HG03460 (cell line): ENCODE measurements around the gene SDR39U1.

Source experiments
- ATAC-seq: cut with Tn5 transposase; IDR thresholded peaks from one replicate; pipeline ENCODE4 v1.9.1; 2021; ENCODE audit not compliant: unreplicated experiment

Gene SDR39U1

GRCh38 chr14:24443053-24443665 lies 583 bp upstream of the SDR39U1 start:
- no peak for ATAC-seq

DNA sequence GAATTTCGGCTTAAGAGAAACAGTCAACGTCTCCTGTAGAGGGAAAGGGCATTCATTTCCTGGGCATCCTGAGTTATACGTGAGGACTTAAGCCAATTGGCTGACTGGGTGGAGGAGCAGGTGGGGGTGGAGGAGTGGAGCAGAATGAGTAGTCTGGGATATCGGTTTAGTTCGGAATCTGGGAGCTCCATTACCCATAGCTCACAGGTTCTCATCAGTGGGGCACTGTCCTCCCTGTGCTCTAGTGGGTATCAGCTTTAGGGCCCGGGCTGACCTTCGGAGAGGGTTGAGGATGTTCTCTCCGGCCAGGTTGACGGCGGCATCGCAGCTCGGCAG lies 704 bp downstream of the SDR39U1 start:
- no peak for ATAC-seq

DNA sequence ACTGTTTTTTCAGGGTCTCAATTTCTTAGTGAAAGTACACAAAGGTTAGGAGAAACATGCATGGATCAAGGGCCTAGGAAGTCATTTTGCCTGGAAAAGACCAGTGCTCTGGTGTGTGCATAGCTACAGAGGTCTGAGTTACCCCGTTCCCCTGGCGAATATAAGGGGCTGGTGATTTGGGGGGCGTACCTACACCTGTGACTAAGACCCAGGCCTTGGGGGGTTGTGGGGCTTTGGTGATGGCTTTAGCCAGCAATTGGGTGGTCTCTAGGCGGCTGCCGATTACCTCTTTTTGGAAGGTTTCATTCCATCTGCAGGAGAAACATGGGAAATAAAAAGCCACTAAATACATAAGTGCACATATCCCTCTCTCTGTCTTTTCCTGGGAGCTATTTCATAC lies 1.1 kb downstream of the SDR39U1 start:
- no peak for ATAC-seq

- no peak for ATAC-seq
Observed at GRCh38 chr14:24440606-24441399, 1.8 kb downstream of the SDR39U1 start.

DNA sequence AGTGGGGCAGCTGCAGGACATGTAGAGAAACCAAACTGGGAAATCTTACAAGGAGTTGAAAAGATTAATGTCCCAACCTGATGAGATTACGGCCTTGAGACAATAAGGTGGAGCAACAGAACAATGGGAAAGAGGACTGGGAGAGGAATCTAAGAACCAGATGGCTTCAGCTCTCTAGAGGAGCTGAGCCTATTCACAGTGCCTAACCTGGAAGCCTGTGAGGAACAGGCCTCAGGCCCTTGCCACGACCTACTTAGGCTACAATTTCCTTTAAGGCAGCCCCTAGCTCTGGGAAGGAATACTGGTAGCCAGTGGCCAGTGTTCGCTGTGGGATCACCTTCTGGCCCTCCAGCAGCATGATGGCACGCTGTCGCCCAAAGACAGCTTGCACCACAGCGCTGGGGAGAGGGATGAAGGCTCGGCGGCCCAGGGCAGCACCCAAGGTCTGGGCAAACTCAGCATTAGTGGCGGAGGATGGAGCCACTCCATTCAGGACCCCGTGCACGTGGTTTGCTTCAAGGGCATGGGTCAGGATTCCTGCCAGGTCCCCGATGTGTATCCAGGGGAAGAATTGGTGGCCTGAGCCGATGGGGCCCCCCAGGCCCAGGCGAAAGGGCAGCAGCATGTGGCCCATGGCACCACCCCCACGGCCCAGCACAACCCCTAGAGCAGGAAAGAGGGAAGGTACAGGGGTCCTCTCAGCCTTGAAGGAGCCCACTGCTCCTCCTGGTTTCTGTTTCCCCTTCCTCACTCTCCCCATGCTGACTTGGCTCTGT lies 2.6 kb downstream of the SDR39U1 start:
- ATAC-seq, result no peak

DNA sequence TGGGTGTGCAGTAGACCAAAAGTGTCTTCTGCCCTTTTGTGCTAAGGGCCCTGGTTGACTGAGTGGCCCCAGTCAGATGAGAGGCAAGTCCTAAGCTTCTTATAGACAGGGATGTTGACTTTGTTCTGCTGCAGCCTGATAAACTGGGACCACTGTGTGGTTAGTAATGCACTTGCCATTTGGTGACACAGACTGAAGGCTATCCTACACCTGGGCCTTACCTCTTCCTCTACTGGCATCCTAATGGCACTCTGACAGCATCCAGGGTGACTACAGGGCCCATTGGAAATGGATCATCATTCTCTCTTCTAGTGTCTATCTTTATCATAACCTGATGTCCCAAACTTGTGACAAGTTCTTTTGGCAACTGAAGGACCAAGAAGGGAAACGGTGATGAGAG lies 3.3 kb downstream of the SDR39U1 start:
- no peak for ATAC-seq

- ATAC-seq, result no peak
Observed at GRCh38 chr14:24438223-24439097, 4.1 kb downstream of the SDR39U1 start.

GRCh38 chr14:24437736-24438067 lies 4.9 kb downstream of the SDR39U1 start:
- no peak for ATAC-seq

DNA sequence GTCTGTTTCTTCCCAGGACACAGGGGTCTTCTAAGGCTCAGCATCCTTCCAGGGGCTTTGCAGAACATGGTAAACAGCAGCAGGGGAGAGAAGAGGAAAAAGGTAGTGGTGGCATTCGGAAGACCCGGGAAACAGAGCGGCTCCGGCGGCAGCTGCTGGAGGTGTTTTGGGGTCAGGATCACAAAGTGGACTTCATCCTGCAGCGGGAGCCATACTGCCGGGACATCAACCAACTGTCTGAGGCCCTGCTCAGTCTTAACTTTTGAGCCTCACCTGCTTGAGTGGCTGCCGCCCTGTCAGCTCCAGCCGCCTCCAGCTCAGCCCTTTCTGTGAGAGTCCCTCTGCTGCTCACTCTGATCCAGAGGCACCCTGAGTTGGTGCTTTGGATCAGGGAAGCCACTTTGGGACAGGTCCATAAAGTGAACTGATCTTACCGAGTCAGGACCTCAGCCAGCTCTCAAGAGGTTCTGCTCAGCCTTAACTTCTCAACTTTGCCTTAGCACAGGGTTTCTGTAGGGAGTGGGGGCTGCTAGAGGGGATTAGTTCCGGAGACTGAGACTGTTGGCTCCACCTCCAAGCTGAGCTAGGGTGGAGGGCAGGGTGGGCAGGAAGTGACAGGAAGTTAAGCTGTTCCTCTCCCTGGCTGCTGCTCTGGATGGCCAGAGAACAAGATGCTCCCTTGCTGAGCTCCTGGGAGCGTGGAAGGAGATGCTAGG lies 5.4 kb downstream of the SDR39U1 start:
- no peak for ATAC-seq

- no peak for ATAC-seq
Observed at GRCh38 chr14:24436355-24437019, 6.1 kb downstream of the SDR39U1 start.

- no peak for ATAC-seq
Observed at GRCh38 chr14:24435998-24436354, 6.6 kb downstream of the SDR39U1 start.

- no peak for ATAC-seq
Observed at GRCh38 chr14:24435192-24435810, 7.3 kb downstream of the SDR39U1 start.

- no peak for ATAC-seq
Observed at GRCh38 chr14:24434676-24435075, 7.9 kb downstream of the SDR39U1 start.

GRCh38 chr14:24434036-24434435 lies 8.5 kb downstream of the SDR39U1 start:
- ATAC-seq, result no peak

DNA sequence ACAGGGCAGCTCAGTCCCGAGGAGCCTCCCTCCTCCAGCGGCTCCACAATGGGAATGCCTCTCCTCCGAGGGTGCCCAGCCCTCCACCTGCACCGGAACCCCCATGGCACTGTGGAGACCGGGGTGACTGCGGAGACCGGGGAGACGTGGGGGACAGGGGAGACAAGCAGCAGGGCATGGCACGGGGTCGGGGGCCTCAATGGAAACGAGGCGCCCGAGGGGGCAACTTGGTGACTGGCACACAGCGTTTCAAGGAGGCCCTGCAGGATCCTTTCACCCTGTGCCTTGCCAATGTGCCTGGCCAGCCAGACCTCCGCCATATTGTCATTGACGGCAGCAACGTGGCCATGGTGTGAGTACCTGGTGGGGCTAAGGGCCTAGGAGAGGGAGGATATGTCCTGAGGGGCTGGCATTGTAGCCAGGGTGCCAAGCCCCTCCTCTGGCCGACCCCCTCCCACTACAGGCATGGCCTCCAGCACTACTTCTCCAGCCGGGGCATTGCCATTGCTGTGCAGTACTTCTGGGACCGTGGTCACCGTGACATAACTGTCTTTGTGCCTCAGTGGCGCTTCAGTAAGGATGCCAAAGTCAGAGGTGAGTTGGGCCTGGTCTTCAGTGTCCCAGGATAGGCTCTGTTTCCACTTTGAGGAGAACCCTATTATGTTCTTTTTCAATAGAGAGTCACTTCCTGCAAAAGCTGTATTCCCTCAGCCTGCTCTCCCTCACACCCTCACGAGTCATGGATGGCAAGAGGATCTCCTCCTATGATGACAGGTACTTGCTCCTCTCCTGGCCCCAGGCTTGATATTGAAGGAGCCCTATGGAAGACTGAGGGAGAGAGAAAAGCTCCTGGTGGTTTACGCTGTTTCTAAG lies 10.1 kb downstream of the SDR39U1 start:
- ATAC-seq, result no peak

GRCh38 chr14:24431569-24432258 lies 10.9 kb downstream of the SDR39U1 start:
- peak; percentile 41 for ATAC-seq

DNA sequence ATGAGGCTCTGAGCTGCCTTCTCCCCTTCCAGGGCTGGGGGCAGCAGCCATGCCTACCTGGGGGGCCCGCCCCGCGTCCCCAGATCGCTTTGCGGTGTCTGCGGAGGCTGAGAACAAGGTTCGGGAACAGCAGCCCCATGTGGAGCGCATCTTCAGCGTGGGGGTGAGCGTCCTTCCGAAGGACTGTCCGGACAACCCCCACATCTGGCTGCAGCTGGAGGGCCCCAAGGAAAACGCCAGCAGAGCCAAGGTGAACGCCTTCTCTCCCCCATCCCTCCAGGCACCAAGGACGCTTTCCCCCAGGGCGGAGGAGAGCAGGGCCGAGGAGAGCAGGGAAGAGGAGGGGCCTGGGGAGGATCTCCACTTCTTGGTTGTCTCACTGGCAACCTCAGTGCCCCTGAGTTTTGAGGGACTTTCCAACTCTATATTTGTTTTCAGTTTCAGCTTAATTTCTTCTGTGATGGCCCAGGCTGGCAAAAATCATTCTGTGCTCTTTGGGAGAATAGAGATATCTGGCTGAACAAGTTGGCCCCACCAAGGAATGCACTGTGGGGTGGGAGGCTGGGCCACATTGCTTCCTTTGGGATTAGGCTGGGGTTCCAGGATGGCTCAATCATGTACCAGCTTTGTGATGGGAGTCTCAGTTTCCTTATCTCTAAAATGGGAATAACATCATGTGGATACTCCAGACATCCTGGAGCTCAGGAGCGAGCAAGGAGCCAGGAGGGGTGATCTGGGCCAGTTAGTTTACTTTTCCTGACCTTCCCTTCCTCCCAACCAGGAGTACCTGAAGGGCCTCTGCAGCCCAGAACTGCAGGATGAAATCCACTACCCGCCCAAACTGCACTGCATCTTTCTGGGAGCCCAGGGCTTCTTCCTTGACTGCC lies 11.7 kb downstream of the SDR39U1 start:
- ATAC-seq, result peak; percentile 45
